KMS-11 (cell line): Measurements from ENCODE around the gene EXPH5.
A peak's percentile ranks its signal among the peaks of the same experiment; 100 is the strongest.

Source experiments
- H2AFZ ChIP-seq: fragments of 200-600 bp; sonication (generic); 2 replicates; pipeline ENCODE4 v1.6.1; 2016; ENCODE audit warnings: antibody characterized with exemption, mixed run types, low read depth
- H3K27ac ChIP-seq: fragments of 200-600 bp; sonication (generic); 2 replicates; pipeline ENCODE4 v1.6.1; 2016; ENCODE audit warnings: mild to moderate bottlenecking, mixed run types
- H3K27me3 ChIP-seq: fragments of 200-600 bp; sonication (generic); 2 replicates; pipeline ENCODE4 v1.6.1; 2017; ENCODE audit warnings: mild to moderate bottlenecking, low read depth, mixed run types, moderate library complexity; ENCODE audit not compliant: insufficient read depth
- H3K36me3 ChIP-seq: fragments of 200-600 bp; sonication (generic); 2 replicates; pipeline ENCODE4 v1.6.1; 2017; ENCODE audit warnings: mild to moderate bottlenecking, mixed run types; ENCODE audit not compliant: insufficient read depth
- H3K4me1 ChIP-seq: fragments of 200-600 bp; sonication (generic); 2 replicates; pipeline ENCODE4 v1.6.1; 2016; ENCODE audit warnings: mild to moderate bottlenecking, low read depth, mixed run types; ENCODE audit not compliant: poor library complexity, severe bottlenecking
- H3K4me2 ChIP-seq: fragments of 200-600 bp; sonication (generic); 2 replicates; pipeline ENCODE4 v1.7.0; 2016; ENCODE audit warnings: mild to moderate bottlenecking, mixed run types
- H3K4me3 ChIP-seq: fragments of 200-600 bp; sonication (generic); IDR thresholded peaks from 2 replicates; pipeline ENCODE4 v1.6.1; 2017; ENCODE audit warnings: low read depth, low read length, mixed read lengths; ENCODE audit not compliant: insufficient read depth
- H3K79me2 ChIP-seq: fragments of 200-600 bp; sonication (generic); 2 replicates; pipeline ENCODE4 v1.6.1; 2016; ENCODE audit warnings: low read depth, mixed run types; ENCODE audit not compliant: insufficient read depth
- H3K9ac ChIP-seq: fragments of 200-600 bp; sonication (generic); 2 replicates; pipeline ENCODE4 v1.6.1; 2016; ENCODE audit warnings: mild to moderate bottlenecking, mixed run types
- H4K20me1 ChIP-seq: fragments of 200-600 bp; sonication (generic); 2 replicates; pipeline ENCODE4 v1.6.1; 2016; ENCODE audit warnings: mild to moderate bottlenecking, mixed run types; ENCODE audit not compliant: insufficient read depth
- TF ChIP-seq, protein P1 (sequence below): fragments of 200-600 bp; sonication (generic); conservative IDR thresholded peaks from 2 replicates; pipeline ENCODE4 v1.6.1; 2017; ENCODE audit warnings: low read depth, mild to moderate bottlenecking, antibody characterized with exemption, low read length, moderate library complexity, mixed read lengths

The EXPH5 gene

DNA sequence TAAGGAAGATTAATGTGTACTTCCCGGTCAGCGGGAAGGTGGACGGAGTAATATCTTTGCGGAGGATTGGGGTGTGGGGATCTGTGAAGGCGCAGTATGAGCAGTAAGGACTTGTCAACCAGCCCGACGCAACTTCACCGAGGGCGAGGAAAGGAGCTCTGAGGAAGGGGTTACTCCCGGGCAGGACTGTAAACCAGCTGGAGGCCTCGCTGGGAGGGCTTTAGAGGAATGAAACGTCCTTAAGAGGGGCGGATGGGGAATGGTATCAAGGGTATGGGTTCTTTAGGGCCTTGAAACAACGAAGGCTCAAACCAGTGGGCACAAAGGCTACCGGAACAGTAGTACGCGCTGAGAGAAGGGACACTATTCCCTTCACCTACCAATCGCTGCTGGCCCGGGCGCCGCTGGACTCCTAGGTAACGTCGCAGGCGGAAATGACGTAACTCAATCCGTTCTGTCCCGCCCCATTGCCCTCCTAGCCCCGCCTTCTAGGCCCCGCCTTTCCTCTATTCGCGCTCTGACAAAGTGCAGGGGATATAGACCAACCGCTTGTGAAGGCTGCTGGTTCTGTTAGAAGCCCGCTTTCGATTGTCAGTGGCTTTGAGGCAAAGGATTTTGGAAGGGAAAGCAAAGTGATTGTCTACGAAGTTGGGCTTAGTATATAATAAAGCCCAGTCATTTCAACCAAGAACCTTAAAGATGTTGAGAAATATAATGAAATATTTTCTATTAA is 126.3 kb downstream of the EXPH5 start, which contains the start of gene C11orf65:
TSS of gene C11orf65 (minus strand) at position 439 of the 733 bp plus-strand sequence. CDS start 5,970 bp downstream, outside the sequence.
- no peak within 1 kb of the TSS for H3K4me3 ChIP-seq
- no peaks in the 10 kb centered on the region for H3K27me3 ChIP-seq
- peak within 1 kb of the TSS; percentile 87 for H2AFZ ChIP-seq
- TF ChIP-seq, protein P1, sequence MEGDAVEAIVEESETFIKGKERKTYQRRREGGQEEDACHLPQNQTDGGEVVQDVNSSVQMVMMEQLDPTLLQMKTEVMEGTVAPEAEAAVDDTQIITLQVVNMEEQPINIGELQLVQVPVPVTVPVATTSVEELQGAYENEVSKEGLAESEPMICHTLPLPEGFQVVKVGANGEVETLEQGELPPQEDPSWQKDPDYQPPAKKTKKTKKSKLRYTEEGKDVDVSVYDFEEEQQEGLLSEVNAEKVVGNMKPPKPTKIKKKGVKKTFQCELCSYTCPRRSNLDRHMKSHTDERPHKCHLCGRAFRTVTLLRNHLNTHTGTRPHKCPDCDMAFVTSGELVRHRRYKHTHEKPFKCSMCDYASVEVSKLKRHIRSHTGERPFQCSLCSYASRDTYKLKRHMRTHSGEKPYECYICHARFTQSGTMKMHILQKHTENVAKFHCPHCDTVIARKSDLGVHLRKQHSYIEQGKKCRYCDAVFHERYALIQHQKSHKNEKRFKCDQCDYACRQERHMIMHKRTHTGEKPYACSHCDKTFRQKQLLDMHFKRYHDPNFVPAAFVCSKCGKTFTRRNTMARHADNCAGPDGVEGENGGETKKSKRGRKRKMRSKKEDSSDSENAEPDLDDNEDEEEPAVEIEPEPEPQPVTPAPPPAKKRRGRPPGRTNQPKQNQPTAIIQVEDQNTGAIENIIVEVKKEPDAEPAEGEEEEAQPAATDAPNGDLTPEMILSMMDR, result no peak
- H3K79me2 ChIP-seq, result no peaks in the 10 kb centered on the region
- peak within 1 kb of the TSS; percentile 86 for H3K9ac ChIP-seq
- H4K20me1 ChIP-seq, result no peaks in the 10 kb centered on the region
- no peaks in the 10 kb centered on the region for H3K36me3 ChIP-seq
- peak within 1 kb of the TSS; percentile 93 for H3K27ac ChIP-seq
- H3K4me1 ChIP-seq, result peaks cover 10% of the 10 kb centered on the region
- H3K4me2 ChIP-seq, result peak within 1 kb of the TSS; percentile 92

DNA sequence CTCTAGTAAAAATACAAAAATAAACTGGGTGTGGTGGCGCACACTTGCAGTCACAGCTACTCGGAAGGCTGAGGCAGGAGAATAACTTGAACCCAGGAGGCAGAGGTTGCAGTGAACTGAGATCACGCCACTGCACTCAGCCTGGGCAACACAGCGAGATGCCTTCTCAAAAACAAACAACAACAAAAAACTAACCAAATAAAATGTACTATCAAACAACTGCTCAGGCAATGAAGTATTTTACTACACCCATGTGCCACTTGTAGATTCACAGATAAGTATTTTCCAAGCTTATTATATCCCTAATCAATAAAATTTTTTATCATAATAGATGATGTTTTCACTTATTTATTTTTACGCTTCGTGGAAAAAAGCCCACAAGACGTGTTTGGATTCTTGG is 127.2 kb downstream of the EXPH5 start:
- H3K4me3 ChIP-seq, result no peak overlapping the region

More for the DNA sequence above, 127.2 kb downstream of the EXPH5 start:
- H4K20me1 ChIP-seq, result no peaks in the 10 kb centered on the region
- no peaks in the 10 kb centered on the region for H3K79me2 ChIP-seq
- H3K4me2 ChIP-seq, result peak overlapping the region; percentile 92
- H2AFZ ChIP-seq, result peak overlapping the region; percentile 87
- H3K27me3 ChIP-seq, result no peaks in the 10 kb centered on the region
- peak overlapping the region; percentile 86 for H3K9ac ChIP-seq
- H3K27ac ChIP-seq, result peak overlapping the region; percentile 93
- peaks cover 10% of the 10 kb centered on the region for H3K4me1 ChIP-seq
- TF ChIP-seq, protein P1, result no peak
- H3K36me3 ChIP-seq, result no peaks in the 10 kb centered on the region
